ENCODE measurements around the gene PCAT7.
"Not testable (repeated sequence)": the region's sequence is repeated elsewhere in the genome, so short reads cannot be mapped to it uniquely, and the experiment has no call there.

Gene PCAT7

GRCh38 chr9:94554439-94555331 lies at the start of gene PCAT7:
Gene PCAT7 (plus strand): TSS chr9:94555083.
- no peak for DNase-seq

DNA sequence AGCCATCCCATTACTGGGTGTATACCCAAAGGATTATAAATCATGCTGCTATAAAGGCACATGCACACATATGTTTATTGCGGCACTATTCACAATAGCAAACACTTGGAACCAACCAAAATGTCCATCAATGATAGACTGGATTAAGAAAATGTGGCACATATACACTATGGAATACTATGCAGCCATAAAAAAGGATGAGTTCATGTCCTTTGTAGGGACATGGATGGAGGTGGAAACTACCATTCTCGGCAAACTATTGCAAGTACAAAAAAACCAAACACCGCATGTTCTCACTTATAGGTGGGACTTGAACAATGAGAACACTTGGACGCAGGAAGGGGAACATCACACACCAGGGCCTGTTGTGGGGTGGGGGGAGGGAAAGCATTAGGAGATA lies 48.5 kb upstream of the PCAT7 start:
- DNase-seq, result not testable (repeated sequence)

GRCh38 chr9:94507531-94508258 lies 47.2 kb upstream of the PCAT7 start:
- no peak for DNase-seq

DNA sequence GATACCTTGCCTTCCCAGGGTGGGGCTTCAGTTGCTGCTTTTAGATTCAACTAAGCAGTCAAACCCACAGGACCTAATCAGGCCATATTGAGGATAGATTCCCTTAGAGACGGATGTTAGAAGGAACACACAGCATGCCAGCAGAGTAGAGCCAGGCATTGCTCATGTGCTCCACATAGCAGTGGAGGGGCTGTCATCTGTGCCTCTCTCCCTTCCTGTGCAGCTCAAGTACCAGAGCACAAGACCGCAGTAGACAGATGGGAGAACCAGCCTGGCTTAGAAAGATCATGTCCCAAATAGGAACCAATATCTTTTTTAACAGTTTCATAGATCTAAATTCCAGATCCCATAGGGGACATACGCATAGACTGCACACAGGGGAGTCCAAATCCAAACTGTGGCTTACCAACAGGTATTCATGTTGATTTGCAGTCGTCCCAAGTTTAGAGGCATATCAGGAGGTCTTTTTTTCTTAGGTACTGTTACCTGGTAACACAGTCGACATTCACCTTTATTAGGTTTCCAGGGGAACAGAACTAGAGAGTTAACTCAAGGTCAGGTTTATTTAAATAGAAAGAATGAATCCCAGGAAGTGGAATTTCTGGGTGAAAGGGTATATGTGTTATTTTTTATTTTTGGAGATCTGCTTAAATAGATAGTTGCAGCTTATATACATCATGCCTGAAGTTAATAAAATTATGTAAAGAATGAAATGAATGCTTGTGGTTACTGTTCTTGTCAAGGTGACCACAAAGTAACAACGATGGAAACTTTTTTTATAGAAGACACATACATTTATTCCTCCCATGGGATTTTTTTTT lies 43.5 kb upstream of the PCAT7 start:
- DNase-seq, result no peak

GRCh38 chr9:94511955-94512265 lies 43.0 kb upstream of the PCAT7 start:
- no peak for DNase-seq

- DNase-seq, result no peak
Measured at GRCh38 chr9:94514722-94515121, 40.2 kb upstream of the PCAT7 start.

- no peak for DNase-seq
Measured at GRCh38 chr9:94517254-94517653, 37.6 kb upstream of the PCAT7 start.

DNA sequence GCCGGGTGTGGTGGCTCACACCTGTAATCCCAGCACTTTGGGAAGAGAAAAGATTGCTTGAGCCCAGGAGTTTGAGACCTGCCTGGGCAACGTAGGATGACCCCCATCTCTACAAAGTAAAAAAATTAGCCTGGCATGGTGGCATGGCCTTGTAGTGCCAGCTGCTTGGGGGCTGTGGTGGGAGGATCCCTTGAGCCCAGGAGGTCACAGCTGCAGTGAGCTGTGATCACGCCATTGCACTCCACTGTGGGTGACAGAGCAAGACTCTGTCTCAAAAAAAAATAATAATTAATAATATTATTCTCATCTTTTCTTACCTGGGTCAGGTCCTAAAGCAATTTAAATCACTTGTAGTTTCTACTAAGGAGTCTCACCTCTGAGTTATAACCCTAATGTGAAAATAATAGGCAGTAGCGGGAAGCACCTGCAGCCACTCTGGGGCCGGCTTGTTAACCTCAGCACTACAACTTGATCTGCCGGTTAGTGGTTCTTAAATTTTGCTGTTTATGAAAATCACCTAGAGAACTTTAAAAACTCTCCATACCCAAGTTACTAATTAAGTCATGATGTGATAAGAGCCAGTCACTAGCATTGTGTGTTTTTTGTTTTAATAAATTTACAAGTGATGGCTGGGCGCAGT lies 29.4 kb upstream of the PCAT7 start:
- DNase-seq, result no peak

- DNase-seq, result no peak
Measured at GRCh38 chr9:94526271-94526670, 28.6 kb upstream of the PCAT7 start.

DNA sequence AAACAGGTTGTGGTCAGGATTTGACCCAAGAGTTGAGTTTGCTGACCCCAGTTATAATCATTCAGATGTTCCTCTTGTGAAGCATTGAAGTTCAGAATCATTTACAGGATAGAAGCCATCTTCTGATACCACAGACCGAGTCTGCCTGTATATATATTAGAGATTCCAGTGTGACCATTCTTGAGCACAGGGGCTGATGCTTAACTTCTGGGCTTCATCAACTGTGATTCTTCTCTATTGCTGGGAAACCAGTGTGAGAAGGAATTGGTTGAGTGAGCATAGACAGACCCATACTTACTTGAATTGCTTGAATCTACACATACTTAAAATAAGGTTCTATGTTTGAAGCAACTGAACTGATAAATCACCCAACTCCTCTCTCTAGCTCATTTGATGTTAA lies 27.9 kb upstream of the PCAT7 start:
- no peak for DNase-seq

- DNase-seq, result no peak
Measured at GRCh38 chr9:94528886-94529285, 26.0 kb upstream of the PCAT7 start.

- DNase-seq, result no peak
Measured at GRCh38 chr9:94533155-94533554, 21.7 kb upstream of the PCAT7 start.

DNA sequence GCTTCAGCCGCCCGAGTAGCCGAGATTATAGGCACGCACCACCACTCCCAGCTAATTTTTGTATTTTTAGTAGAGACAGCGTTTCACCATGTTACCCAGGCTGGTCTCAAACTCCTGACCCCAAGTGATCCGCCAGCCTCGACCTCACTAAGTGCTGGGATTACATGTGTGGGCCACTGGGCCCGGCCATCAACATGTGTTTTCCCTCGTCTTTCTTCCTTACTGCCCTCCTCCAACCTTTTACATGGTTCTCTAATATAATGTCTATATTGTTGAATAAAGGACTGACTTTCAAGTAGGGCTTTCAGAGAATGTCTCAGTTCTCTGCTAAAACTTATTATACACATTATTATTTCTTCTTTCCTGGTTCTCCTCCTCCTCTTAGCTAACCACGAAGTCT lies 21.3 kb upstream of the PCAT7 start:
- DNase-seq, result no peak

- no peak for DNase-seq
Measured at GRCh38 chr9:94534901-94535300, 20.0 kb upstream of the PCAT7 start.

GRCh38 chr9:94538908-94539307 lies 16.0 kb upstream of the PCAT7 start:
- no peak for DNase-seq

GRCh38 chr9:94544335-94544734 lies 10.5 kb upstream of the PCAT7 start:
- not testable (repeated sequence) for DNase-seq

DNA sequence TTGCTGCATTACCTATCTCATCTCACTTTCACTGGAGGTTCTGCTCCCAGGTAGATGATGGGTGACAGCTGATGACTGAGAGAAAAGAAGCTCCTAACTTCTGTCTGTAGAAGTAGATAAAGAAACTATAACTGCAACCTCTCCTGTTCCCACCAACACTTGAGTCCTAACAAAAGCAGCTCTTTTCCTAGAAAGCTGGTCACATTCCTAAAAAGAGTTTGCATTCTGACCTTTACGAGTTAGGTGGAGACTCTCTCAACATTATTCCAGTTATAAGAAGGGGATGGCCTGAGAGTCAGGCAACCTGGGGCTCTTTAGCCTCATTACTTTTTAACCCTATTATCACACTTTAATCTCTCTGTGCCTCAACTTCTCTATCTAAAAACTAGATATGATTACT lies 8.9 kb upstream of the PCAT7 start:
- DNase-seq, result no peak

DNA sequence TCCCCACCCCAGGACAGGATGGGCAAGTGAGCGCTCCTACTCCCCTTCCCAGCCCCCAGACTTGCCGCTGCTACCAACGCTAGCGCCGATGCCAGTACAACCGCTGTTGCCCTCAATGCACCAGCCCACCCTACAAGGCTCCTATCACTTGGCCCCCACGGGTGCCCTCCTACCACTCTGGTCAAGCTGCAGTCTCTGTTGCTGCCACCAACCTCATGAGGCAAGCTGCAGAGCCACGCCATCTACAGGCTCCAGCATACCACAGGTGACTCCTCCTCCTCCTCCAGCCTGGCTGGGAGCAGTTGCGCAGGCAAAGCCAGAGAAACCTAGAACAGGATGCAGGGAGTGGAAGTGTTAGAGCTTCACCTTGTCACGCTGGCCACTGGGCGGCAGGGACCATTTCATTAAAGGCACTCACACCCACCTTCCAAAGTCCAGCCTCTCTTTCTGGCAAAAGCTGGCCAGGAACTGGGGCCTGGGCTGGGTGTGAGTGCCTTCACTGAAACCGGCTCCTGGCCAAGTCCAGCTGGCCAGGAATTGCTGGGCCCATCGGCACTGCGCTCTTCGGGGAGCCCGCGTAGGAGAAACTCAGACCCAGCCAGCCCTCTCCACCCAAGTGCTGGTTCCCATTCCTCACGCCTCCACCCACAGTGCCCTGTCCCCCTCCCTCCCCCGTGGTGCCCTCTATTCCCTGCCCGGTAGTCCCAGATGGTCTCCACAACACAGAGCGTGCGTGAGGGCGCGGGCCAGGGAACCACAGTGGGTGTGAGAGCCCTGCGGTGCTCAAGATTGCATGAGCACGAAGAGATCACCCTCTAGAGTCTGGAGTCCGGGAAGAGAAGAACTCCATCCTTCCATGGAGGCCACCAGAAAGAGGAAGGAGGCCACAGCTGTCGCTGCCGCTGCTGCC lies 1.6 kb upstream of the PCAT7 start:
- DNase-seq, result no peak

GRCh38 chr9:94554078-94554438 lies 825 bp upstream of the PCAT7 start:
- DNase-seq, result no peak

DNA sequence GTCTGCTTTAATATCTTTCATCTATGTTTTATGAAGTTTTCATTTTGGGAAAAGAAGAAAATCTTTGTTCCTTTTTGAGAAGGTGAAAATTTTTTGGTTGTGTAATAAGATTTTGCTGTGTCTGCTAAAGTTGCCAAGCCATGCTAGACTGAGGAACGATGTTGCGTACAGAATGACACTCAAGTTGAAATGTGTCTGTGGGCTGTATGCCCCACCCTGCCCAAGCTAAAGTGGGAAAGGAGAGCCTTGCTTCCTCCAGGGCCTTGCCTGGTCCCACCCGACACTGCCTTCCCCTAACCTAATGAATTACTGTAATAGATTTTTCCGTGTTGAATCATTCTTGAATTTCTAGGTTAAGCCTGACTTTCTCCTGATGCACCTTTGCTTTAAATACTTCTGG lies 2.5 kb downstream of the PCAT7 start:
- no peak for DNase-seq

- DNase-seq, result no peak
Measured at GRCh38 chr9:94560237-94560636, 5.4 kb downstream of the PCAT7 start.

DNA sequence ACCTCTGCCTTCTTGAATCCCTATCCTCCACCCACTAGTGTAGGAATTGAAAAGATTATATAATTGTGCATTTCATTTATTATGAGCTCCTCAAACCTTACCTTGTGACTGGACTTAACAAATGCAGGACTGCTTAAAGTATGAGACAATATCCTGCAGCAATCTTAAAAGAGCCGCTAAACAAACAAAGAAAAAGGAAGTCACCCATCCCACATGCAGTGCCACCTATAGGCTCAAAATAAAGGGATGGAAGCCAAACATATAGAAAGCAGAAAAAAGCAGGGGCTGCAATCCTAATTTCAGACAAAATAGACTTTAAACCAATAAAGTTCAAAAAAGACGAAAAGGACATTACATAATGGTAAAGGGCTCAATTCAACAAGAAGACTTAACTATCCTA lies 8.7 kb downstream of the PCAT7 start:
- DNase-seq, result no peak
